ENCODE data around the gene KRTAP29-1. TPM values are rescaled to one million over a fixed set of nuclear protein-coding genes. Genes with fewer than 3 reads are reported as not detected.
"Not testable (repeated sequence)": the region's sequence is repeated elsewhere in the genome, so short reads cannot be mapped to it uniquely, and the experiment has no call there.

Gene KRTAP29-1
- total RNA-seq (2021) (not detected in 2 replicates), Bru-seq, nascent RNA (not detected), BruChase-seq, experiment 1, labeled RNA remaining after a 2-hour chase (not detected), BruChase-seq, experiment 2, labeled RNA remaining after a 6-hour chase (not detected)
- long read RNA-seq: 0 reads

GRCh38 chr17:41301916-41302901, at the start of gene KRTAP29-1:
TSS of gene KRTAP29-1 (minus strand) at chr17:41302851. CDS start at chr17:41302851, 0 bp downstream.
- no peak for DNase-seq
- POLR2A ChIA-PET (ENCODE audit: unreplicated experiment): no interaction called here
- BruUV-seq (replicated peaks): no TSS peak
- H3F3A ChIP-seq (ENCODE audit: insufficient read depth, low read depth): no peaks in the 10 kb centered on the region
- intact Hi-C loops (cut with micrococcal nuclease; ENCODE audit: unreplicated experiment): no loop called here
- no peaks in the 10 kb centered on the region for H4K20me1 ChIP-seq (ENCODE audit: insufficient read depth)
- no peak within 1 kb of the TSS for H3K4me3 ChIP-seq
- H3K9me3 ChIP-seq (ENCODE audit: insufficient read depth, low read depth): no peaks in the 10 kb centered on the region
- no peak within 1 kb of the TSS for H3K27ac ChIP-seq
- no peaks in the 10 kb centered on the region for H3K4me1 ChIP-seq (replicated peaks; ENCODE audit: insufficient read depth)
- H2AFZ ChIP-seq: no peak within 1 kb of the TSS
- H3K27me3 ChIP-seq (ENCODE audit: insufficient read depth, low read depth): no peaks in the 10 kb centered on the region
- H3K9me2 ChIP-seq (ENCODE audit: insufficient read depth): no peaks in the 10 kb centered on the region
- no peaks in the 10 kb centered on the region for H3K36me3 ChIP-seq (ENCODE audit: low read depth)
- CTCF ChIA-PET: no interaction called here
- no peaks in the 10 kb centered on the region for H3K79me2 ChIP-seq (ENCODE audit: low read depth)
- H3K4me2 ChIP-seq: no peak within 1 kb of the TSS
- TF ChIP-seq EZH2 (IDR thresholded peaks at IDR 0.05; ENCODE audit: low read depth) (no peak), CTCF (conservative IDR thresholded peaks at IDR 0.05) (no peak)

GRCh38 chr17:41351177-41351576, 48.5 kb upstream of the KRTAP29-1 start:
- H3K4me1 ChIP-seq (replicated peaks; ENCODE audit: insufficient read depth): peaks cover 23% of the 10 kb centered on the region
- ChIA-PET POLR2A (ENCODE audit: unreplicated experiment) (no interaction called here), CTCF (no interaction called here)
- H3K4me3 ChIP-seq: no peak overlapping the region
- no peaks in the 10 kb centered on the region for H3K27me3 ChIP-seq (ENCODE audit: insufficient read depth, low read depth)
- no peaks in the 10 kb centered on the region for H4K20me1 ChIP-seq (ENCODE audit: insufficient read depth)
- H2AFZ ChIP-seq: no peak overlapping the region
- no peaks in the 10 kb centered on the region for H3K36me3 ChIP-seq (ENCODE audit: low read depth)
- no peaks in the 10 kb centered on the region for H3K9me3 ChIP-seq (ENCODE audit: insufficient read depth, low read depth)
- no peak overlapping the region for H3K4me2 ChIP-seq
- intact Hi-C loops (cut with micrococcal nuclease; ENCODE audit: unreplicated experiment): no loop called here
- no peaks in the 10 kb centered on the region for H3K9me2 ChIP-seq (ENCODE audit: insufficient read depth)
- DNase-seq: no peak
- BruUV-seq (replicated peaks): no TSS peak
- TF ChIP-seq CTCF (conservative IDR thresholded peaks at IDR 0.05): no peak
- TF ChIP-seq EZH2 (IDR thresholded peaks at IDR 0.05; ENCODE audit: low read depth): no peak
- no peaks in the 10 kb centered on the region for H3K79me2 ChIP-seq (ENCODE audit: low read depth)
- no peak overlapping the region for H3K27ac ChIP-seq
- H3F3A ChIP-seq (ENCODE audit: insufficient read depth, low read depth): peaks cover 22% of the 10 kb centered on the region

GRCh38 chr17:41350381-41350878, 47.8 kb upstream of the KRTAP29-1 start, which contains the start of gene KRT33A:
TSS of gene KRT33A (minus strand) at chr17:41350828. CDS start at chr17:41350767, 61 bp downstream.
- H3K4me2 ChIP-seq; BruUV-seq (replicated peaks); H3K4me3 ChIP-seq; H3K27ac ChIP-seq; POLR2A ChIA-PET (ENCODE audit: unreplicated experiment); H3K9me3 ChIP-seq (ENCODE audit: insufficient read depth, low read depth); CTCF ChIA-PET; H3K9me2 ChIP-seq (ENCODE audit: insufficient read depth); H4K20me1 ChIP-seq (ENCODE audit: insufficient read depth); H2AFZ ChIP-seq; H3K79me2 ChIP-seq (ENCODE audit: low read depth); H3K36me3 ChIP-seq (ENCODE audit: low read depth); H3K27me3 ChIP-seq (ENCODE audit: insufficient read depth, low read depth); intact Hi-C loops (cut with micrococcal nuclease; ENCODE audit: unreplicated experiment); DNase-seq: not testable (repeated sequence)
- peaks cover 22% of the 10 kb centered on the region for H3F3A ChIP-seq (ENCODE audit: insufficient read depth, low read depth)
- peaks cover 23% of the 10 kb centered on the region for H3K4me1 ChIP-seq (replicated peaks; ENCODE audit: insufficient read depth)

All from PC-9 (cell line).